ENCODE measurements around the gene F8A2.
"Not testable (repeated sequence)": the region's sequence is repeated elsewhere in the genome, so short reads cannot be mapped to it uniquely, and the experiment has no call there.

The F8A2 gene

DNA sequence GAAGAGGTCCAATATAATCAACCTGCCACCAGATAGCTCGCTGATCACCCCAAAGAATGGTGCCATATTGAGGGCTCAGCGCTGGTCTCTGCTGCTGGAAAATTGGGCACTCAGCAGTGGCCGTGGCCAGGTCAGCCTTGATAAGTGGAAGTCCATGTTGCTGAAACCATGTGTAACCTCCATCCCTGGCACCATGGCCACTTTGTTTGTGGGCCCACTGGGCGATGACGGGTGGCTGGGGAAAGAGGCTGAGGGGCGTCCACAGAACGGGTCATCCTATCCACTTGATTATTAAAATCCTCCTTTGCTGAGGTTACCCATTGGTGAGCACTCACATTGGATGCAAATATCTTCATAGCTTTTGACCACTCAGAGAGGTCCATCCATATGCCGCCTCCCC is 7.7 kb downstream of the F8A2 start:
- Histone ChIP-seq H3K27ac (ENCODE audit: low read depth, low read length) (no peak overlapping the region), H3K27me3 (ENCODE audit: control insufficient read depth in 5 of 5, insufficient read depth in 4 of 5, low read length in 5 of 5) (no peaks in the 10 kb centered on the region), H3K9ac (ENCODE audit: low read length in 5 of 5) (no peak overlapping the region), H3K9me3 (ENCODE audit: control insufficient read depth in 5 of 5, low read length in 5 of 5) (peaks cover 0 to 10% (median 3%) of the 10 kb centered on the region in 5 donors), H3K4me3 (ENCODE audit: low read depth in 1 of 5, low read length in 5 of 5) (no peak overlapping the region), H3K4me1 (ENCODE audit: control insufficient read depth in 5 of 5, insufficient read depth in 5 of 5, low read length in 5 of 5) (no peaks in the 10 kb centered on the region), H3K36me3 (ENCODE audit: control insufficient read depth in 5 of 5, insufficient read depth in 5 of 5, low read length in 5 of 5) (no peaks in the 10 kb centered on the region)

DNA sequence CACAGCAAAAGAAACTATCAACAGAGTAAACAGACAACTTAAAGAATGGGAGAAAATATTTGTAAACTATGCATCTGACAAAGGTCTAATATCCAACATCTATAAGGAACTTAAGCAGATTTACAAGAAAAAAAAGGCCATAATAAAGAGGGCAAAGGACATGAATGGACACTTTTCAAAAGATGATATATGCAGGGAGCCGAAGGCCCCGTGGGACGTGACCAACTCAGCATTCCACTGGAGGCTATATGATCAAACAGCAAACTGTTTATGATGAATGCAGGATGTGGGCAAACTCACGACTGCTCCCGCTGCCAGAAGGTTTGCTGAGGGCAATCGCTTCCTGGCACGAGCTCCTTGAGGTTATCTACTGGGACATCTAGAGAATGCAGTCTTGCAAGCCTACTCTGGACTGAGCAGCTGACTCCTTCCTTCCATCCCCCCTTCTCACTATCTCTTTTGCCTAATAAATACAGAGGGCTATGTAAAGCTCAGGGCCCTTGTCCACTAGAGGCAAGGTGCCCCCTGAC is 12.9 kb downstream of the F8A2 start:
- not testable (repeated sequence) for H3K36me3 ChIP-seq (ENCODE audit: control insufficient read depth in 5 of 5, insufficient read depth in 5 of 5, low read length in 5 of 5); H3K9ac ChIP-seq (ENCODE audit: low read length in 5 of 5); H3K27me3 ChIP-seq (ENCODE audit: control insufficient read depth in 5 of 5, insufficient read depth in 4 of 5, low read length in 5 of 5); H3K4me1 ChIP-seq (ENCODE audit: control insufficient read depth in 5 of 5, insufficient read depth in 5 of 5, low read length in 5 of 5); H3K27ac ChIP-seq (ENCODE audit: low read depth, low read length); H3K4me3 ChIP-seq (ENCODE audit: low read depth in 1 of 5, low read length in 5 of 5)
- peaks cover 0 to 16% (median 10%) of the 10 kb centered on the region in 5 donors for H3K9me3 ChIP-seq (ENCODE audit: control insufficient read depth in 5 of 5, low read length in 5 of 5)

DNA sequence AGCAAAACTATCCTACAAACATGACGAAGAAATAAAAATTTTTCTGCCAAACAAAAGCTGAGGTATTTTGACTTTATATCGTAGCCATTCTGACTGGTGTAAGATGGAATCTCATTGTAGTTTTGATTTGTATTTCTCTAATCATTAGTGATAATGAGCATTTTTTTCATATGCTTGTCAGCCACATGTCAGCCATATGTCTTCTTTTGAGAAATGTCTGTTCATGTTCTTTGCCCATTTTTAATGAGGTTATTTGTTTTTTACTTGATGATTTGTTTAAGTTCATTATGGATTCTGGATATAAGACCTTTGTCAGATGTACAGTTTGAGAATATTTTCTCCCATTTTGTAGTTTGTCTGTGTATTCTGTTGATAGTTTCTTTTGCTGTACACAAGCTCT is 24.5 kb downstream of the F8A2 start:
- H3K27ac ChIP-seq (ENCODE audit: low read depth, low read length), result no peak overlapping the region
- H3K4me1 ChIP-seq (ENCODE audit: control insufficient read depth in 5 of 5, insufficient read depth in 5 of 5, low read length in 5 of 5), result no peaks in the 10 kb centered on the region
- no peaks in the 10 kb centered on the region for H3K27me3 ChIP-seq (ENCODE audit: control insufficient read depth in 5 of 5, insufficient read depth in 4 of 5, low read length in 5 of 5)
- no peaks in the 10 kb centered on the region for H3K36me3 ChIP-seq (ENCODE audit: control insufficient read depth in 5 of 5, insufficient read depth in 5 of 5, low read length in 5 of 5)
- no peak overlapping the region for H3K4me3 ChIP-seq (ENCODE audit: low read depth in 1 of 5, low read length in 5 of 5)
- peaks cover 0 to 20% (median 17%) of the 10 kb centered on the region in 5 donors for H3K9me3 ChIP-seq (ENCODE audit: control insufficient read depth in 5 of 5, low read length in 5 of 5)
- H3K9ac ChIP-seq (ENCODE audit: low read length in 5 of 5), result no peak overlapping the region

DNA sequence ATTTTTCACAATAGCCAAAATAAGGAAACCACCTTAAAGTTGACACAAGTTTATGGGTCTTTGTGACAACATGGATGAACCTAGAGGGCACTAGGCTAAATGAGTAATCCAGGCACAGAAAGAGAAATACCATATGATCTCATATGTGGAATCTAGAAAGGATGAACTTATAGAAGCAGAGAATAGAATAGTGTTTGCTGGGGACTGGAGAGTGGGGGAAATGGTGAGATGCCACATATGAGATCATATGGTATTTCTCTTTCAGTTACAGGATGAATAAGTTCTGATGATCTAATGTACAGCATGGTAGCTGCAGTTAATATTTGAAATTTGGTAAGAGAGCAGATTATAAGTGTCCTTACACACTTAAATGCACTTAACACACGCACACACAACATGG is 35.9 kb downstream of the F8A2 start:
- Histone ChIP-seq H3K27ac (ENCODE audit: low read depth, low read length) (no peak overlapping the region), H3K36me3 (ENCODE audit: control insufficient read depth in 5 of 5, insufficient read depth in 5 of 5, low read length in 5 of 5) (no peaks in the 10 kb centered on the region), H3K27me3 (ENCODE audit: control insufficient read depth in 5 of 5, insufficient read depth in 4 of 5, low read length in 5 of 5) (no peaks in the 10 kb centered on the region), H3K9me3 (ENCODE audit: control insufficient read depth in 5 of 5, low read length in 5 of 5) (peaks cover 0 to 5% (median 0%) of the 10 kb centered on the region in 5 donors), H3K4me1 (ENCODE audit: control insufficient read depth in 5 of 5, insufficient read depth in 5 of 5, low read length in 5 of 5) (no peaks in the 10 kb centered on the region), H3K4me3 (ENCODE audit: low read depth in 1 of 5, low read length in 5 of 5) (no peak overlapping the region), H3K9ac (ENCODE audit: low read length in 5 of 5) (no peak overlapping the region)

All from subcutaneous abdominal adipose tissue (tissue), 5 donors.